ENCODE data around the gene PAIP2B.
"Not testable (repeated sequence)": the region's sequence is repeated elsewhere in the genome, so short reads cannot be mapped to it uniquely, and the experiment has no call there.

Gene PAIP2B

GRCh38 chr2:71238089-71238488, 11.2 kb upstream of the PAIP2B start:
- no peak overlapping the region for H2AFZ ChIP-seq
- TF ChIP-seq CTCF (IDR thresholded peaks at IDR 0.05), result no peak
- no peak overlapping the region for H3K9ac ChIP-seq
- no peak overlapping the region for H3K4me2 ChIP-seq (ENCODE audit: low read length)
- H3K4me1 ChIP-seq, result no peaks in the 10 kb centered on the region
- H3K27ac ChIP-seq, result no peak overlapping the region
- H3K79me2 ChIP-seq, result no peaks in the 10 kb centered on the region
- H3K9me3 ChIP-seq (ENCODE audit: control insufficient read depth, low read length), result no peaks in the 10 kb centered on the region
- H3K27me3 ChIP-seq (ENCODE audit: control insufficient read depth, insufficient read depth, low read length), result no peaks in the 10 kb centered on the region
- no peaks in the 10 kb centered on the region for H3K36me3 ChIP-seq (ENCODE audit: control insufficient read depth, insufficient read depth, low read length)
- H3K4me3 ChIP-seq (ENCODE audit: low read depth, low read length), result no peak overlapping the region

DNA sequence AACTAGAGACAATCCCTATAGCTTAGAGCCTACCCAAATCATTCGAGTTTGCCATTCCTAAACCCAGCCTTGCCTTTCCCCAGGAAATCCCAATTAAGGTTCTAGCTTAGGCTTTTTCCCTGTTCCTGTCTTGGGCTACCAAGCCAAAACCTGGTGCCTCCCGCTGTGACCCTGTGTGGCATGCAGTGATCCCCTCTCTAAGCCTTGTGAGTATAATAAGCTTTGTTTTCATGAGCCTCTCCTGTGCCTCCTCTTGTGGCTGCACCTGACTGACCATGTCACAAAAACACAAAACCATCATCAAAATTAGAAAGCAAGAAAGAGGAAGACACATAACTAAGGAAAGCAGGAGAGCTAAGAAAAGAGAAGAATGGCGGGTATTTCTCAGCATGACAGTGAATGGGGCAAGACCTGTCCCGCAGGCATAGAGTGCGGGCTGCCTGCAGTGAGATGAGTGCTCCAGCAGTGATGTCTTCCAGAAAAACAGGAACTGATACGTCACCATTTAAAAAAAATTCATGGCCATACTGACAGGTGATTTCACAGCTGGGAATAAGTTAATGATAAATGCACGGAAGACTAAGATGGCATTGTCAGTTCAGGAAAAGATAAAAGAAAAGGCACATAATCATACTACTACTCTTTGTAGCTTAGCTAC, 9.2 kb upstream of the PAIP2B start:
- no peaks in the 10 kb centered on the region for H3K79me2 ChIP-seq
- no peak overlapping the region for H3K4me3 ChIP-seq (ENCODE audit: low read depth, low read length)
- no peak overlapping the region for H3K4me2 ChIP-seq (ENCODE audit: low read length)
- H3K9me3 ChIP-seq (ENCODE audit: control insufficient read depth, low read length), result no peaks in the 10 kb centered on the region
- no peaks in the 10 kb centered on the region for H3K27me3 ChIP-seq (ENCODE audit: control insufficient read depth, insufficient read depth, low read length)
- no peaks in the 10 kb centered on the region for H3K4me1 ChIP-seq
- H2AFZ ChIP-seq, result no peak overlapping the region
- H3K9ac ChIP-seq, result no peak overlapping the region
- TF ChIP-seq CTCF (IDR thresholded peaks at IDR 0.05), result no peak
- H3K36me3 ChIP-seq (ENCODE audit: control insufficient read depth, insufficient read depth, low read length), result no peaks in the 10 kb centered on the region
- H3K27ac ChIP-seq, result no peak overlapping the region

DNA sequence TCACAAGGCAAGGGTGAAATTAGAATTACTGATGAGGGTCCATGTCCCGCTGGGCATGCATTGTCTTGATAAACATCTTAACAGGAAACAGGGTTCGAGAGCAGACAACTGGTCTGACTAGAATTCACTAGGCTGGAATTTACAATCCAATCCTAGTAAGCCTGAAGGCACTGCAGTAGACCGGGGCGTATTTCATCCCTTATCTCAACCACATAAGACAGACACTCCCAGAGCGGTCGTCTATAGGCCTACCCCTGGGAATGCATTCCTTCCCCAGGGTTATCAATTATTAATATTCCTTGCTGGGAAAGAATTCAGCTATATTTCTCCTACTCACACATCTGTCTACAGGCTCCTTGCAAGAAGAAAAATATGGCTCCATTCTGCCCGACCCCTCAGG, 6.2 kb upstream of the PAIP2B start:
- not testable (repeated sequence) for H3K4me1 ChIP-seq; H3K4me2 ChIP-seq (ENCODE audit: low read length); H2AFZ ChIP-seq

DNA sequence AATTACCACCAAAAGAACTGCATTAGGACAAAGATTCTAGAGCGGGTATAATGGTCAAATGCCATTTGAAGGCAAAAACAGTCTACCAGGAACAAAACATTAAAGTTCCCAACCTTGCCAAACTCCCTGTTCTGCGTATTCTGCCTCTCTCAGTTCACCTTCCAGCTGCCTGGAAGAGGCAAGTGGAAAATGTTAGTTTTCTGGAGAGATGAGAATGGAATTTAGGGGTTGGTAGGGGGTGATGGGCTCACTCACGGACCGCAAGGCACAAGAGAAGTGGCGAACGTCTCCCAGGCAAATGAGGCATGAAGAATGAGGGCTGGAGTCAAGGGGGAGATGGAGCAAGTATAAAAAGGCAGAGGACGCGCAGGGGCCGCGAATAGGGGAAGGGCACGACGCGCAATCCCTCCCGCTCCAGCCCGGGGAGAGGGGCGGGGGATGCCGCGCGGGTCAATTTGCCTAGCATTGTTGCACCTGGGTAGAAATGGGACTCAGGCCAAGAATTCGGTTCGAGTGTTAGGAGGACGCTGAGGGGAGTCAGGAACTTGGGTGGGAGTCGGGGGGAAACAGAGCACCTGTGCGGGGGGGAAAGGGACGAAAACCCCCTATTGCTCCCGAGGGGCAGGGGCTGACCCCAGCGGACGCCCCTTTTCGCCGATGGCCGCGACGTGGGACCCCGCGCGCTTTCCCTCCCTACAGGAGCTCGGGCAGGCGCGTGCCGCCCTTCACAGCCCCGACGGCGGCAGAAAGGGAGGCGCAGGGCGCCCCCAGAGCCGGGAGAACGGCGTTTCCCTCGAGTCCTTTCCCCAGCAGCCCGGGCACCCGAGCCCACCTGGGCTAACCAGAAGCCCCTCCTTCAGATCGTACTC, 573 bp downstream of the PAIP2B start:
- H2AFZ ChIP-seq, result peak overlapping the region; percentile 88
- H3K4me2 ChIP-seq (ENCODE audit: low read length), result peak overlapping the region; percentile 86
- H3K4me3 ChIP-seq (ENCODE audit: low read depth, low read length), result peak overlapping the region; percentile 89
- H3K9ac ChIP-seq, result peak overlapping the region; percentile 12
- peak; percentile 17 for TF ChIP-seq CTCF (IDR thresholded peaks at IDR 0.05)
- H3K79me2 ChIP-seq, result no peaks in the 10 kb centered on the region
- H3K4me1 ChIP-seq, result no peaks in the 10 kb centered on the region
- no peaks in the 10 kb centered on the region for H3K9me3 ChIP-seq (ENCODE audit: control insufficient read depth, low read length)
- H3K36me3 ChIP-seq (ENCODE audit: control insufficient read depth, insufficient read depth, low read length), result no peaks in the 10 kb centered on the region
- H3K27me3 ChIP-seq (ENCODE audit: control insufficient read depth, insufficient read depth, low read length), result no peaks in the 10 kb centered on the region
- H3K27ac ChIP-seq, result peak overlapping the region; percentile 63

More for the DNA sequence above, 6.2 kb upstream of the PAIP2B start:
- not testable (repeated sequence) for H3K36me3 ChIP-seq (ENCODE audit: control insufficient read depth, insufficient read depth, low read length); H3K9me3 ChIP-seq (ENCODE audit: control insufficient read depth, low read length); H3K27ac ChIP-seq; H3K9ac ChIP-seq; H3K4me3 ChIP-seq (ENCODE audit: low read depth, low read length); H3K27me3 ChIP-seq (ENCODE audit: control insufficient read depth, insufficient read depth, low read length); H3K79me2 ChIP-seq

DNA sequence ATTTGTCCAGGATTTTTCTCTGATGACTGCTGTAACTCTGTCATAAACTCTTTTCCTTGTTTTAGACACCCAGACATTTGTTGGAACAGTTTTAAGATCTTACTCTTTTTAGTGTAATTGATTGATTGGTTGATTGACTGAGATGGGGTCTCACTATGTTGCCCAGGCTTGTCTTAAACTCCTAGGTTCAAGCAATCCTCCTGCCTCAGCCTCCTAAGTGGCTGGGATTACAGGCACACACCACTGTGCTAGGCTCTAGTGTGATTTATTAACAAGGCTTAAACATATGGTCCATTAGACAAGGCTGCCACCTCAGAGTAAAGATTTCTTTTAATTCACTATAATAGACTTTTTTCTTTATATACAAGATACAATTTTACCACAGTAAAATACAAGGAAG, 2.0 kb downstream of the PAIP2B start:
- Histone ChIP-seq H3K9me3 (ENCODE audit: control insufficient read depth, low read length) (no peaks in the 10 kb centered on the region), H3K27me3 (ENCODE audit: control insufficient read depth, insufficient read depth, low read length) (no peaks in the 10 kb centered on the region), H3K4me1 (no peaks in the 10 kb centered on the region), H3K4me2 (ENCODE audit: low read length) (no peak overlapping the region), H3K36me3 (ENCODE audit: control insufficient read depth, insufficient read depth, low read length) (no peaks in the 10 kb centered on the region), H3K27ac (no peak overlapping the region), H3K79me2 (no peaks in the 10 kb centered on the region), H2AFZ (no peak overlapping the region), H3K4me3 (ENCODE audit: low read depth, low read length) (no peak overlapping the region), H3K9ac (no peak overlapping the region)
- TF ChIP-seq CTCF (IDR thresholded peaks at IDR 0.05), result no peak
